ENCODE measurements around the gene CASKIN1. TPM values are rescaled to one million over a fixed set of nuclear protein-coding genes. Genes with fewer than 3 reads are reported as not detected.
"Not testable (repeated sequence)": the region's sequence is repeated elsewhere in the genome, so short reads cannot be mapped to it uniquely, and the experiment has no call there.

Gene CASKIN1, protein sequence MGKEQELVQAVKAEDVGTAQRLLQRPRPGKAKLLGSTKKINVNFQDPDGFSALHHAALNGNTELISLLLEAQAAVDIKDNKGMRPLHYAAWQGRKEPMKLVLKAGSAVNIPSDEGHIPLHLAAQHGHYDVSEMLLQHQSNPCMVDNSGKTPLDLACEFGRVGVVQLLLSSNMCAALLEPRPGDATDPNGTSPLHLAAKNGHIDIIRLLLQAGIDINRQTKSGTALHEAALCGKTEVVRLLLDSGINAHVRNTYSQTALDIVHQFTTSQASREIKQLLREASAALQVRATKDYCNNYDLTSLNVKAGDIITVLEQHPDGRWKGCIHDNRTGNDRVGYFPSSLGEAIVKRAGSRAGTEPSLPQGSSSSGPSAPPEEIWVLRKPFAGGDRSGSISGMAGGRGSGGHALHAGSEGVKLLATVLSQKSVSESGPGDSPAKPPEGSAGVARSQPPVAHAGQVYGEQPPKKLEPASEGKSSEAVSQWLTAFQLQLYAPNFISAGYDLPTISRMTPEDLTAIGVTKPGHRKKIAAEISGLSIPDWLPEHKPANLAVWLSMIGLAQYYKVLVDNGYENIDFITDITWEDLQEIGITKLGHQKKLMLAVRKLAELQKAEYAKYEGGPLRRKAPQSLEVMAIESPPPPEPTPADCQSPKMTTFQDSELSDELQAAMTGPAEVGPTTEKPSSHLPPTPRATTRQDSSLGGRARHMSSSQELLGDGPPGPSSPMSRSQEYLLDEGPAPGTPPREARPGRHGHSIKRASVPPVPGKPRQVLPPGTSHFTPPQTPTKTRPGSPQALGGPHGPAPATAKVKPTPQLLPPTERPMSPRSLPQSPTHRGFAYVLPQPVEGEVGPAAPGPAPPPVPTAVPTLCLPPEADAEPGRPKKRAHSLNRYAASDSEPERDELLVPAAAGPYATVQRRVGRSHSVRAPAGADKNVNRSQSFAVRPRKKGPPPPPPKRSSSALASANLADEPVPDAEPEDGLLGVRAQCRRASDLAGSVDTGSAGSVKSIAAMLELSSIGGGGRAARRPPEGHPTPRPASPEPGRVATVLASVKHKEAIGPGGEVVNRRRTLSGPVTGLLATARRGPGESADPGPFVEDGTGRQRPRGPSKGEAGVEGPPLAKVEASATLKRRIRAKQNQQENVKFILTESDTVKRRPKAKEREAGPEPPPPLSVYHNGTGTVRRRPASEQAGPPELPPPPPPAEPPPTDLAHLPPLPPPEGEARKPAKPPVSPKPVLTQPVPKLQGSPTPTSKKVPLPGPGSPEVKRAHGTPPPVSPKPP (N-terminal part only)
- total RNA-seq (2014; rRNA removed; shearing (Covaris generic)), result not detected in 2 replicates

DNA sequence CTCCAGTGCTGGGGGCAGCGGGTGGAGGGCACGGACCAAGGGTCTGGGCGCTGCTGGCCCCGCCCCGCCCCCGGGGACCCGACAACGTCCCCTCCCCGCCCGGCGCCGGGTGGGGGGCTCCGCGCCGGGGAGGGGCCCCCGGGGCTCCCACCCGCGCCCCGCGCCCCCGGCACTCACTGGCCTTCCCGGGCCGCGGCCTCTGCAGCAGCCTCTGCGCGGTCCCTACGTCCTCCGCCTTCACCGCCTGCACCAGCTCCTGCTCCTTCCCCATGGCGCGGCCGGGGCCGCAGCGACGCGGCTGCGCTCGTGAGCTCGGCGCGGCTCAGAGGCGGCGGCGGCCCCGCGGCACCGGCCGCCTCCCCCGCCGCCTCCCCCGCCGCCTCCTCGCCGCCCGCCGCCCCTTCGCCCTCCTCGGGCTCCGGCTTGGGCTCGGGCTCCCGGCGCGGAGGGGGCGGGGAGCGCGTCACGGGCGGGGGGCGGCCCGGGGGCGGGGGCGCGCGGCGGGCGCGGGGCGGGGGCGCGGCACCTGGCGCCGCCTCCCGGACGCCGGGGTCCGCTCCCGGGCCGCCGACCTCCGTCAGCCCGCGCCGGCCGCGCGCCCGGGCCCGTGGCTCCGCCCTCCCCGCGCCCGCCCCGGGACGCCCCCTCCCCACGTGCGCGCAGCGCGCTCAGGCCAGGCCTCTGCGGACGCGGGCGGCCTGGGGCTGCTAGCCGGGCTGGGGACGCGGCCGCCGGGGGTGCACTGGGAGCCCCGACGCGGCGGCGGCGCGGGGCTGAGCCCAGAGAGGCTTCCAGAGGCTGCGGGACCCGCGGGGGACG is at the start of gene CASKIN1:
Gene CASKIN1, minus strand, starts transcription at position 444 of the 819 bp plus-strand sequence. Its CDS starts 173 bp downstream, at position 271.
- H3K27ac ChIP-seq, result no peak within 1 kb of the TSS
- 0 out of 2 replicates have a peak, but pooled peaks cover 5% of the 10 kb centered on the region for H3K4me1 ChIP-seq (replicated peaks)
- peaks cover 57% of the 10 kb centered on the region for H3K27me3 ChIP-seq (replicated peaks)
- DNase-seq (ENCODE audit: low read depth in 1 of 2, low spot score in 2 of 2), result no peak
- H3K4me3 ChIP-seq, result no peak within 1 kb of the TSS
- H3K36me3 ChIP-seq, result no peaks in the 10 kb centered on the region
- H3K9me3 ChIP-seq (replicated peaks), result no peaks in the 10 kb centered on the region

DNA sequence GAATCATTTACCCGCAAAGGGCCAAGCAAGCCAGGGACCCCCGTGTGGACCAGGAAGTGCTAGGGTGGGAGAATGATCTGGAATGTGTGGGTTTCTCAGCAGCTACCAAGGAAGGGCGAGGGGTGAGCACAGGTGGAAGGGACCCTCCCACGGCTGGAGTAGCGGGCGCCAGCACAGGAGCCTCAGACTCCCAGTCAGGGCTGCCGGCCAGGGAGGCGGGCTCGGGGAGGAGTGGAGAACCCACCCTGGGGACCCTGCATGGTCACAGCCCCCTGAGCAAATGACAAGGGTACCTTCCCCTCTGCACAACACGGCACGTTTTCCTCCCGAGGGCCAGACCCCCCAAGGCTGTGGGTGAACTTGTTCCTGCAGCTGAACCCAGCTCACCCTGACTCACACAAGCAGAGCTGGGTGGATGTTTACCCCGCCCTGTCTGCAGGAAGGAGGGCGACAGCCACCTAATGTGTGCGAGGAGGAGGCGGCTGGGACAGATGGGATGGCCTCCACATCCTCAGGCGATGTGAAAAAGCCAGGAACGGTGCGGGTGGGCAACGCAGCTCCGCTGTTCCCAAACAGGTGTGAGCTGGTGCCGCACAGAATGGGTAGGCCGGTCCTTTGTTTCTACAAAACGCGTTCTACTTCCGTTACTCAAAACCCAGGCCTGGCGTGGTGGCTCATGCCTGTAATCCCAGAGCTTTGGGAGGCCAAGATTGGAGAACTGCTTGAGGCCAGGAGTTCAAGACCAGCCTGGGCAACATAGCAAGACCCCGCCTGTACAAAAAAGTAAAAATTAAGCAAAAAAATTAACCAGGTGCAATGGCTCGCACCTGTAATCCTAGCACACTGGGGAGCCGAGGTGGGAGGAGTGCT is 48.8 kb upstream of the CASKIN1 start:
- DNase-seq (ENCODE audit: low read depth in 1 of 2, low spot score in 2 of 2), result no peak
- no peak overlapping the region for H3K27ac ChIP-seq
- H3K4me1 ChIP-seq (replicated peaks), result peaks cover under 1% of the 10 kb centered on the region
- H3K9me3 ChIP-seq (replicated peaks), result no peaks in the 10 kb centered on the region
- H3K27me3 ChIP-seq (replicated peaks), result no peaks in the 10 kb centered on the region
- H3K4me3 ChIP-seq, result no peak overlapping the region
- H3K36me3 ChIP-seq, result peaks cover 76% of the 10 kb centered on the region

DNA sequence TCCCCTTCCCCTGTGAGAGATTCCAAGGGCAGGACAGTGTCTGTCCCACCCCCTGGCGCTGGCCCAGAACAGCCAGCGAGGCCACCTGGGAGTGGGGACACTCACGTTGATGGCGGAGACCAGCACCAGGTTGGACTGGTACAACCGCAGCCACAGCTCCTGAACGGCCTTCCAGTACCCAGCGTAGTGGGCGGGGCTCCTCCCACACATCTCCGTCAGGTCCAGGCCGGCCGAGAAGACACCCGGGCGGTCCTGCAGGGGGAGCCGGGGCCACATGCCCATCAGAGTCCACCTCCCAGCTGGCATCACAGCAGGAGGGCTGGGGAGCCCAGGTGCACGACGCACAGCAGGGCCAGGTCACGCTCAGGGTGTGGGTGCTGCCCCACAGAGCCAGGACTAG is 47.9 kb upstream of the CASKIN1 start:
- peak in 1 of 2 experiments; percentile 54 for DNase-seq (ENCODE audit: low read depth in 1 of 2, low spot score in 2 of 2)
- H3K9me3 ChIP-seq (replicated peaks), result no peaks in the 10 kb centered on the region
- peaks cover 81% of the 10 kb centered on the region for H3K36me3 ChIP-seq
- no peaks in the 10 kb centered on the region for H3K27me3 ChIP-seq (replicated peaks)
- H3K4me1 ChIP-seq (replicated peaks), result no peaks in the 10 kb centered on the region
- no peak overlapping the region for H3K4me3 ChIP-seq
- H3K27ac ChIP-seq, result no peak overlapping the region

DNA sequence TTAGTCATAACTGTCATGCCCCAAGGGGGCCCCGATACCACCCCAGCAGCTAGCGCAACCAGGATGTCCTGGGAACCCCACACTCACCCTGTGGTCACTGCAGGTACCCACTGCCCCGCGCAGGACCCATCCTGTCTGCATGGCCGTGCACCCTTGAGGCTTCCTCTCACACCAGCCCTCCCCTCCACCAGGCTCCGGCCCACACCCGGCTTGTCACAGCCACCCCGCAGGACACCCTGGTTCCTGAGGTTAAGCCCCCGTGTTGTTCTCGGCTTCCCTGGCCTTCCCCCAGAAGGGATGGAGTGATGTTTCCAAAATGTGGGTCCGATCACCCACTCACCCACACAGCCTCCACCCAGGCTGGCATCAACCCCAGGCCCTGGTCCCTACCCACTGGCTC is 47.4 kb upstream of the CASKIN1 start:
- Histone ChIP-seq H3K36me3 (peaks cover 78% of the 10 kb centered on the region), H3K9me3 (replicated peaks) (no peaks in the 10 kb centered on the region), H3K4me3 (no peak overlapping the region), H3K4me1 (replicated peaks) (no peaks in the 10 kb centered on the region), H3K27ac (no peak overlapping the region), H3K27me3 (replicated peaks) (no peaks in the 10 kb centered on the region)
- no peak for DNase-seq (ENCODE audit: low read depth in 1 of 2, low spot score in 2 of 2)

DNA sequence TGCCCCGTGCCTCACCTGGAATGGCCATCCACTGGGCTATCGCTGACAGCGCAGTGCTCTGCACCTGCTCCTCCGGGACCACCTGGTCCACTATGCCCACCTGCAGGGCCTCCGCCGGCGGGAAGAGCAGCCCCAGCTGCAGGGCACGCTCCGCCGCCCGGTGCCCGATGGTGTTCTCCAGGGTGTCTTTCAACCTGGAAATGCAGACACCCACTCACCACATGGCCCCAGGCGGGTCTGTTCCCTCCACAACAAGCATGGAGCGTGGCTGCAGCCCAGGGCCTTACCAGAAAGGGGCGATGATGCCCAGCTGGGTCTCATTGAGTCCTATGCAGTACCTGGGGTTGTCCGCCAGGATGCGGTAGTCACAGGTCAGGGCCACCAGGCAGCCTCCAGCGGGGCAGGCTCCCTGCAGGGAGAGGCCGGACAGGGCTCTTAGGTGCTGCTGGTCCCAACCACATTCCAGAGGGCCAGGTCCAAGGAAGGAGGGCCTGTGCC is 46.7 kb upstream of the CASKIN1 start:
- Histone ChIP-seq H3K9me3 (replicated peaks) (no peaks in the 10 kb centered on the region), H3K27ac (no peak overlapping the region), H3K4me1 (replicated peaks) (no peaks in the 10 kb centered on the region), H3K27me3 (replicated peaks) (no peaks in the 10 kb centered on the region), H3K36me3 (peaks cover 79% of the 10 kb centered on the region), H3K4me3 (no peak overlapping the region)
- DNase-seq (ENCODE audit: low read depth in 1 of 2, low spot score in 2 of 2), result no peak

DNA sequence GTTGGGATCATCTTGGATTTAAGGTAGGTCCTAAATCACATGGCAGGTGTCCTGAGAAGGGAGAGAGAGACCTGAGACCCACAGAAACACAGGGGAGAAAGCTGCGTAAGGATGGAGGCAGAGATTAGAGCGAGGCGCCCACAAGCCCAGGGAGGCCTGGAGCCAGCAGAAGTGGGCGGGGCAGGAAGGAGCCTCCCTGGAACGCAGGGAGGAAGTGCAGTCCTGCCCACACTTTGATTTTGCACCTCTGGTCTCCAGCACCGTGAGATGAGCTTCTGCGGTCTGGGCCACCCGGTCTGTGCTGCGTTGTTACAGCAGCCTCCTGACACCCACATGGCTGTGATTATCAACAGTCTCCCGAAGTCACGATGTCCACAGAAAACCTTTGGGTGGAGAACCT is 46.2 kb upstream of the CASKIN1 start:
- Histone ChIP-seq H3K27ac (no peak overlapping the region), H3K36me3 (peaks cover 80% of the 10 kb centered on the region), H3K4me1 (replicated peaks) (no peaks in the 10 kb centered on the region), H3K9me3 (replicated peaks) (no peaks in the 10 kb centered on the region), H3K27me3 (replicated peaks) (no peaks in the 10 kb centered on the region), H3K4me3 (no peak overlapping the region)
- no peak for DNase-seq (ENCODE audit: low read depth in 1 of 2, low spot score in 2 of 2)

DNA sequence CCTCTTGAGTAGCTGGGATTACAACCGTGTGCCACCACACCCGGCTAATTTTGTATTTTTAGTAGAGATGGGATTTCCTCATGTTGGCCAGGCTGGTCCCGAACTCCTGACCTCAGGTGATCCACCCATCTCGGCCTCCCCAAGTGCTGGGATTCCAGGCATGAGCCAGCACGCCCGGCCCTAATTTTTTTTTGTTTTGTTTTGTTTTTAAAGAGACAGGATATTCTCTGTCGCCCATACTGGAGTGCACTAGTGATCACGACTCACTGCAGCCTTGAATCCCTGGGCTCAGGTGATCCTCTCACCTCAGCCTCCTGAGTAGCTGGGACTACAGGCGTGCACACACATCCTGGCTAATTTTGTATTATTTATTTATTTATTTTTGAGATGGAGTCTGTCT is 43.9 kb upstream of the CASKIN1 start:
- not testable (repeated sequence) for DNase-seq (ENCODE audit: low read depth in 1 of 2, low spot score in 2 of 2); H3K27ac ChIP-seq; H3K4me1 ChIP-seq (replicated peaks); H3K9me3 ChIP-seq (replicated peaks); H3K27me3 ChIP-seq (replicated peaks); H3K4me3 ChIP-seq
- H3K36me3 ChIP-seq, result peaks cover 79% of the 10 kb centered on the region

DNA sequence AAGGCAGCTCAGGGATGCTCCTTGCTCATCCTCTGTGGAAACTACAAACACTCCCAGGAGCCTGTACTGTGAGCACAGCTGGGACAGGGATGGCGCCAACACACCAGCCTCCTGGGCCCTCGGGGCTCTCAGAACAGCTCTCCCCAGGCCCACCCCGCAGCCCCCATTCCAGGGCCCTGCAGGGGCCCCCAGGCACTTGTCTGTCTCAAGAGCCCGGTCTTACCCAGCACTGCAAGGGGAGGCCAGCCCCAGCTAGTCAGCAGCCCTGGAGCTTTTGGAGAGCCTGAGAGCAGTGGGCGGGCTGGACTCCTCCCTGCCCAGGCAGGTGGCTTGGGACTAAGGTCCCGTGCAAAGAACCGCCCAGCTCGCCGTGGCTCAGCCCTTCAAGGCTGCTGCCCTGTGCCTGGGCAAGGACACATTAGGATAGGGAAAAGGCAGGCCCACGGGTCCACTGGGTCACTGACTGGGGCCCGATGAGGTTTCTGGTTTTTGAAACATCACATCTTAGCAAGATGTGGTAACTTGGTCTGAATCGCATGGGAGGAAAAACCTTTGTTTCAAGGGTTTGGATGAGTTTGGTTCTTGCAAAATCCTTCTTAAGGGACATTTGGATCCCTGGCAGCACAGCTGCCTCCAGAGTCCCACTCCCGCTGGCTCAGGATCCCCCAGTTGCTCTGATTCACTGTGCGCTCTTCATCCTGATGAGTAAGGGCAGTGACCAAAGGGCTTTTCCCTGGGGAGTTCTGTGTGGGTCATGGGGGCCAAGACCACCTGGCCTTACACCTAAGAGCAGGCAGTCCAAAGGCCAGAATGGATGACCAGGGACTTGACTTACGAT is 42.7 kb upstream of the CASKIN1 start:
- Histone ChIP-seq H3K27ac (no peak overlapping the region), H3K4me1 (replicated peaks) (no peaks in the 10 kb centered on the region), H3K4me3 (no peak overlapping the region), H3K9me3 (replicated peaks) (no peaks in the 10 kb centered on the region), H3K27me3 (replicated peaks) (no peaks in the 10 kb centered on the region), H3K36me3 (peaks cover 77% of the 10 kb centered on the region)
- no peak for DNase-seq (ENCODE audit: low read depth in 1 of 2, low spot score in 2 of 2)

DNA sequence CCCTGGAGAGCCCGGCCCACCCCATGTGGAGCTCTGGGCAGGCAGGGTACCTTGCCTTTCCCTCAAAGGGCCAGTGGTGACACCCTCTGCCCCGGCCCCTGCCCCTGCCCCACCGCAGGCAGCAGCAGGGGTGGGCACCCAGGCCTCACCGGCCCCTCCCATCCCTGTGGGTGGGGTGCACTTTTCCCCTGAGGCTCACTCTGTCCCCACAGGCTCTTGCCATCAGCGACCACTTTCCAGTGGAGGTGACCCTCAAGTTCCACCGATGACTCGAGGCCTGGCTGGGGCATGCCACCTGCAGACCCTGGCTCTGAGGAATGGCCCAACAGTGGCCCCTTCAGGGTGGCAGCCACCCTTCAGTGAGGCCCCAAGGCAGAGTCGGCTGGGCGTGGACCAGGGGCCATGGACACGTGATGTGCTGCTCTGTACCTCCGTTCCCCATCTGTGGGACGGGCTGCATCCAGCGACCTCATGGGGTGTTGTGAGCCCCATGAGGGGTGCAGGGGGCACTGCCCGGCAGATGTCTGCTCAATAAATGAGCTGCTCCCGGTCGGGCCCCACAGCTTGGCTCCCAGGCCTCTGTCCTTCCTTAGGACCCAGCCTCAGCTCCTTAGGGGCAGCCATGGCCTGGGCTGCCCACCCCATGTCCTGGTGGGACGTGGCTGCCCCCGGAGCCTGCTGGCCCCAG is 41.9 kb upstream of the CASKIN1 start:
- Histone ChIP-seq H3K27me3 (replicated peaks) (no peaks in the 10 kb centered on the region), H3K4me1 (replicated peaks) (no peaks in the 10 kb centered on the region), H3K27ac (no peak overlapping the region), H3K36me3 (peaks cover 77% of the 10 kb centered on the region), H3K9me3 (replicated peaks) (no peaks in the 10 kb centered on the region), H3K4me3 (no peak overlapping the region)
- DNase-seq (ENCODE audit: low read depth in 1 of 2, low spot score in 2 of 2), result no peak

DNA sequence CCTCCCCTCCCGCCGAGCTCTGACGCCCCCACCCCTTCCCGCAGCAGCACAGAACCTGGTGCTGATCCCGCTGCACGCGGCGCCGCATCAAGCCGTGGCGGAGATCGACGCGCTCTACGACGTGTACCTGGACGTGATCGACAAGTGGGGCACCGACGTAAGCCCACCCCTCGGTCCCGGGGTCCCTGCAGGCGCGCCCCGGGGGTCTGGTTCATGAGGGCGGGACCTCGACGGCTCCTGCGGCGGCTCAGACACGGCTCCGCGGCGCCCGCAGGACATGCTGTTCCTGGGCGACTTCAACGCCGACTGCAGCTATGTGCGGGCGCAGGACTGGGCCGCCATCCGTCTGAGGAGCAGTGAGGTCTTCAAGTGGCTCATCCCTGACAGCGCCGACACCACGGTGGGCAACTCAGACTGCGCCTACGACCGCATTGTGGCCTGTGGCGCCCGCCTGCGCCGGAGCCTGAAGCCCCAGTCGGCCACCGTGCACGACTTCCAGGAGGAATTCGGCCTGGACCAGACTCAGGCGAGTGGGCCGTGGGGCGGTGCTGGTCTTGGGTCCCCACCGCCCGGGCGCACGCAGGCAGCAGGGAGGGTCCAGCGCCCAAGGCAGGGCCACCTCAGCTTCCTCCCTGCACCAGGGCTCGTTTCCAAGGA is 41.2 kb upstream of the CASKIN1 start:
- DNase-seq (ENCODE audit: low read depth in 1 of 2, low spot score in 2 of 2), result no peak

DNA sequence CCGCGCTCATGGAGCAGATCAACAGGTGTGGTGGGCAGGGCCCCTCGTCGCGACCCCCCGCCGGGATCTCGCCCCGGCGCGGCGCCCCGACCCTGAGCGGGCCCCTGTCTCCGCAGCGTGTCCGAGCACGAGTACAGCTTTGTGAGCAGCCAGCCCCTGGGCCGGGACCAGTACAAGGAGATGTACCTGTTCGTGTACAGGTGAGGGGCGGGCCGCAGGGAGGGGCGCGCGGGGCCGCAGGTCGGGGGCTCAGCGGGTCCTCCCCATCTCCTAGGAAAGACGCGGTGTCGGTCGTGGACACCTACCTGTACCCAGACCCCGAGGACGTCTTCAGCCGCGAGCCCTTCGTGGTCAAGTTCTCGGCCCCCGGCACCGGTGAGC is 40.7 kb upstream of the CASKIN1 start:
- Histone ChIP-seq H3K9me3 (replicated peaks) (no peaks in the 10 kb centered on the region), H3K4me1 (replicated peaks) (no peaks in the 10 kb centered on the region), H3K4me3 (no peak overlapping the region), H3K27me3 (replicated peaks) (no peaks in the 10 kb centered on the region), H3K27ac (no peak overlapping the region), H3K36me3 (peaks cover 77% of the 10 kb centered on the region)
- no peak for DNase-seq (ENCODE audit: low read depth in 1 of 2, low spot score in 2 of 2)

More for the DNA sequence above, 41.2 kb upstream of the CASKIN1 start:
- Histone ChIP-seq H3K36me3 (peaks cover 77% of the 10 kb centered on the region), H3K27ac (no peak overlapping the region), H3K9me3 (replicated peaks) (no peaks in the 10 kb centered on the region), H3K4me1 (replicated peaks) (no peaks in the 10 kb centered on the region), H3K4me3 (no peak overlapping the region), H3K27me3 (replicated peaks) (no peaks in the 10 kb centered on the region)

Data from SJSA1 (cell line).